DMS79 treated with DMSO at 0.1 percent for 48 hours (cell line): Measurements from ENCODE around the gene CHMP4A.

Source experiments
- DNase-seq: peaks from one replicate; lab custom pipeline; 2025; lab: John Stamatoyannopoulos, UW

CHMP4A gene

DNA sequence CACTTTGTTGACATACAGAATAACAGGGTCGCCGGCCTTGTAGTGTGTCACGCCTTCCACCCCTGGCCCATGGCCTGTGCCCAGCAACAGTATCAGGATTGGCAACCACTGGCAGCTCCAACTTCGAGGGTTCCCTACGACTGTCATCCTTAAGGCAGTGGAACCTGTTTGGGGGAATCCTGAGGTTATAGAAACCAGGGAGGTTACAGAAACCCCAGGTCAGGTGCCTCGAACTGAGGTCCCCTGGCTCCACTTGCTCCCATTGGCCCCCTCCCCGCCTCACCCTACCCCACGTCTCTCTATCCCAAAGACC, 18.5 kb downstream of the CHMP4A start:
- DNase-seq: no peak

DNA sequence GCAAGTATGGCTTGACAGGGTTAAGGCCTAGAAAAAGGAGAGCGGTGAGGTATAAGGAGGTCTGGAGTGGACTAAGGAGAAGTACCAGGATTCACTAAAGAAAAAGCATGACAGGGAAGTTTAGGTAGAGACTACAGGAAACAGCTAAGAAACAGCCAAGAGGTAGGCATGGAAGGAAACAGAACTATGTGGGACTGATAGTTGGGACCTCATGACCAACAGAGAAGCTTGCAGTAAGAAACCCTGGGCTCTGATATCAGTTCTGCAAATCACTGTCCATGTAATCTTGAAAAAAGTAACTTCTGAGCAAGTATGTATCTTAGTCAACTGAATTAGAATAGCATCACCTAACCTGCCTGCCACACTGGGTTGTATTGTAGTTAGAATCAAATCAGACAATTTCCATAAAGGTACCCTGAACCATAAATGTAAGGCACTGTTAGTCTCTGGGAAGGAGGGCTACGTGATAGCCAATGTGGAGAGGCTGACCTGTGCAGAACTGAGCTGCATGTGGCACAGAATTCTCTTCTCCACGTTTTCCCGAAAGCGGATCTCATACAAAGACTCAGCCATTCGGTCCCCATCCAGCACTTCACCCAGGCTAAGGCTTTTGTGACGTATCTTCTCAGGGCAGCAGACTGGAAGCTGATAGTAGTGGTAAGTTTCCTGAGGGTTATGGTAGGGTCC, 19.0 kb downstream of the CHMP4A start:
- no peak for DNase-seq

DNA sequence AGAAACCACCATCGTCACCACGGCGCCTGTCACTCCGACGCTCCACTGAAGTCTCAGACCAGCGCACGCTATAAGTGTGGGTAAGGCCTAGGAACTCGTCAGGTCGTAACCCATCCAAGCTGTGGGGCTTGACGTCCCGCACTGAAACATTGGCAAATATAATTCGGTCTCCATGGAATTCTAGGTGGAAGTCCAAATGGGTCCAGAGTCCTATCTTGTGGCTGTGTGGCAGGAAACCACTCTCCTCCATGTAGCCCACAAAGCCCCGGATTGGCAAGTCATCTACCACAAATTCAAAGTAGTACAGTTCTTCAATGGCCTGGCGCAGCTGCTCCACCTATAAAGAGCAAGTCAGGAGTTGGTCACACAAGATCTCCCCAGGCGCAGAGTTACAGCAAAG, 20.4 kb downstream of the CHMP4A start:
- DNase-seq: no peak

DNA sequence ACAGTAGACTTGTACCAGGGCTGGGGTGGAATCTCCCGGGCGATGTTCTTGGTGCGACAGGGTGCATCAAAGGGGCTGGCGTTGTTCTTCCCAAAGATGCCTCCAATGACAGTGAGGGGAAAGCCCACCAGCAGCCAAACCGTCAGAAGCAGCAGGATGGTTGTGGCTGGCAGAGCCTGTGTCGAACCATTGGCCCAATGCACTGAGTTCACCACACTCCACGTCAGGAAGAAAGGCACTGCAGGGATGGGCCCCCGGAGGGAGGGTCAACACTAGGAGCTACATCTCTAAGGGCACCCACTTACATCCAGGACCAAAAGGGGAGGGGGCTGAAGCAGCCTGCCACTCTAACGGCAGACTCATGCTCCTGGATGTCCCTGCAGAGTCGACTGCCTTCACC, 22.9 kb downstream of the CHMP4A start:
- DNase-seq: no peak

DNA sequence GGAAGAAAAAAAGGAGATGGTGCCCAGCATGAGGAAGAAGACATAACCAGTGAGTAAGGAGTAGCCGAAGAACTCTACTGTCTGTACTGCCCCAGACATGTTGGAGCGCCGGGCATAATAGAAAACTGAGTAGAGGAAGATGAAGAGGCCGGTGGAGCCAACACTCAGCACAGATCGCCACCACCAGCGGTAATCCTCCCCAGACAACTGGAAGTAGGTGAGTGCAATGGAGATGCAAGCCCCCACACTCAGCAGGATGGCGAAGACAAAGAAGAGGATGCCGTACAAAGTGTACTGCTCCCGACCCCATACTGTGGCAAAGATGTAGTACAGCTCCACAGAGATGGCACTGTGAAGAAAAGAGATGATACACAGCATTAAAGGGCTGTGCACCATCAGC, 23.8 kb downstream of the CHMP4A start:
- DNase-seq: no peak

DNA sequence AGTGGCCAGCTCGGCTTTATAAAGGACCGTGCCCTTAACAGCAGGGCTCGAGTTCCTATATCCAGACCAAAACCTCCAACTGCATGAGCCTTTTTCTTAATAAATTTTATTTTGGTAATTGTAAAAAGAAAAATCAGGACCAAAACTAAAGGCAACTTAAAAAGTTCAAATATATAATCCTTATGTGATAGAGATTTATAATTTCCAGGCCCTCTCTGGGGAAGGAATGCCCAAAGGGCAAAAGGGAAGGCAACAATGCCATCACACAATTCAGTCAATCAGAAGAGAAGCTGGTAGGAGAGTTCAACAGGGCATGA, 24.3 kb downstream of the CHMP4A start:
- DNase-seq: no peak

DNA sequence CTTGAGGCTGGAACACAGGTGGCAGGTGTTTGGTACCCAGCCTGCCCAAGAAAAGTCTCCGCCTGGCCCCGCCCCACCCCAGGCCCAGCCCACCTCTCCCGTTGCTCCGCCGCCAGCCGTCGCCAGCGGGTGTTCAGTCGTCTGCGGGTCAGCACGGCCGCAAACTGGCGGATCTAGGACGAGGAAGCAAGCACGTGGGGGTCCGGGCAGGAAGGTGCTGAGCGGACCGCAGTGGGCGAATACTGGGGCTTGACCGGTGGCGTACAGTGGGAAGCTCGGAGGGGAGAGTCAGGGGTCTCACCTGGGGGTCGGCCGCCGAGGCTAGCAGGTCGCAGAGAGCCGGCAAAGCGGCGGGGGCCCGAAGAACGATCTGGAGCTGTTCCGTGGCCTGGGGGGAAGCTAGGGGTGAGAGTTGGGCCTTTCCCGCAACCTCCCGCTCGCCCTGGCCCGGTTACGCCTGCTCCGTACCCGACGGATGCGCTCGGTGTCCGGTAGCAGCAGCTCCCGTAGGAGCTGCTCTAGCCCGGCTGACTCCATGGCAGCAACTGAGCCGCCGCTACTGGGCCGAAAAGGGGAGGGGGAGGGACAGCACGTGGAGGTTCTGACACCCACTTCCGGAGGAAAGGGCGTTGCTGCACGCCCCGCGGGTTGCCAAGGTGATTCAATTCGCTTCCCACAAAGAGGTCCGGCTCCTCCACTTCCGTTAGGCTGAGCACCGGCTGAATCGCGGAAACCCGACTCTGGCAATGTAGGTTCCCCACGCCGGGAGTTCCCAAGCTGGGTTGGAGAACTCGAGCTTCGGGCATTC, 24.8 kb downstream of the CHMP4A start, which contains the start of gene IPO4:
IPO4 (minus strand) TSS at position 566 of the 808 bp plus-strand sequence; CDS start at position 537, 29 bp downstream.
- DNase-seq: peak; percentile 97

DNA sequence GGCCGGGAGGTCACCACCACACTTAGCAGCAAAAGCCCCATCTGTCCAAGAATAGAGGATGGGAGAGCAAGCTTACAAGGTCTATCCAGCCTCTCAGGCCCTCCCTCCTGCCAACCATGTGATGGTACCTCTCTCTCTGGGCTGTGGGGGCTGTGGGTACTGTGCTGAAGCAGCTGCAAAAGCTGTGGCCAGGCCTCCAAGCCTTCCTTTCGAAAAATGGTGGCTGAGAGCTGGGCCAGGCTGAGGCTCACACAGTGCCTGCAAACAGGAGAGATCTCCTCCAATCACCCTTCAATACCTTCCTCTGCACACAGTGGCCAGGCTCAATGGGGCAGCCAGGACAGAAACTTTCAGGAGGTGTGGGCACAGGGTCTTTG, 25.8 kb downstream of the CHMP4A start:
- DNase-seq: no peak

DNA sequence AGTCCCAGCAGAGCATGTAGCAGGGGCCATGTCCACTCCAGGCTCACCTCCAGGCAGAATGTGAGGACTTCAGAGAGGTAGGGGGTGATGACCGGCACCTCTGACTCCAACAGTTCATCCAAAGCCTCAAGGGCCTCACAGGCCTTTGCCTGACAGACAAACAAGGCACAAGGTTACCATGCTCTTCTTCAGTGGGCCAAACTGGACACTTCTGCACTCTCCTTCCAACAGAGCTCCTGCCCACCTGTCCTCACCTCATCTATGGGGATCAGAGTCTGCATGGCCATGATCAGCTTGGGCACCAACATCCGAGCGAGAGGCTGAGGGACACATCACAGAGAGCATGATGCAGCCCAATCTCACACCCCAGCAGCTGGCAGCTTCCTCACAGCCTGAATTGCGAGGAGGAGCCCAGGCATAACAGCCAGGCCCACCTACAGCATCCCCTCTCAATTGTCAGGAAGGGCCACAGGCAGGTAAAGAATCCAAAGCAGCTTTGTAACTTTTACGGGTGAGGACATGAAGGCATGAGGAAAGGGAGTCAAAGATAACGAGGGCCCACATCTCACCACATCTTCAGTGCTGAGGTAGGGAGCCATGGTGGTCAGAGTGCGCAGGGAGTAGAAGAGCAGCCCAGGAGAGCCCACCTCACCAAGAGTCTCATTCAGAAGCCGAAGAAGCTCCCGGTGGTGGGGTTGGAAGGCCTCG, 26.3 kb downstream of the CHMP4A start:
- DNase-seq: no peak

DNA sequence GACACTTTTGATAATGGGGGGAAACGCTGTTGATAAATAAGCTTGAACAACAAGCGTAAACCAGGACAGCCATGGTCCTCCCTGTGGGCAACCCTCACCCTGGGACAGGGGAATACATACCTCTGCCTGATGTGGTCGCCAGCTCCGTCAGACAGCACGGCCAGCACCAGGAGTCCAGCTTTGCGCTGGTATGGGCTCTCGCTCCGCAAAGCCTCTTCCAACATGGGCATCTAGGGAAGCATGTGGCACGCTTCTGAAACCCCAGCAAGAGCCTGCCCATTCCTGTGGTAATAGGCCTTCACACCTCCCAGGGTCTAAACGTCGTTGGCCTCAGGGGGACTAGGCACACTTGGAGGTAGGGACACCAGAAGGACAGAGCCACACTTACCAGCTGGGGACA, 27.5 kb downstream of the CHMP4A start:
- no peak for DNase-seq

DNA sequence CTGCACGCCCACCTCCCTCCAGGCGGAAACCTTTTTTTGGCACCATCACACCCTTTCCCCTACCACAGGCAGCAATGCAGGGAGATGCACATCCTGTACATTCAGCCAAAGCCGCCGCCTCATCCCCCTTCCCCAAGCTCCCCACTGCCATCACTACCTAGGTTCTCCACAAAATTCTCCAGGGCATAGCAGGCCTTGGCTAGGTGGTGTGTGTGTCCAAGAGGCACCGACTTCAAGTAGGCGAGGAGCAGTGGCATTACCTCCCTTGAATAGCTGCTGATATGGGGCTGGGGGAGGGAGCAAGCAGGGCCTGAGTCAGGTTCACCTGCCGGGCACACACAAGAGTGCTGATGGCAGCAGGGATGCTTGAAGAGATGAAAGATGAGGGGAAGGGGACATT, 28.3 kb downstream of the CHMP4A start:
- no peak for DNase-seq

DNA sequence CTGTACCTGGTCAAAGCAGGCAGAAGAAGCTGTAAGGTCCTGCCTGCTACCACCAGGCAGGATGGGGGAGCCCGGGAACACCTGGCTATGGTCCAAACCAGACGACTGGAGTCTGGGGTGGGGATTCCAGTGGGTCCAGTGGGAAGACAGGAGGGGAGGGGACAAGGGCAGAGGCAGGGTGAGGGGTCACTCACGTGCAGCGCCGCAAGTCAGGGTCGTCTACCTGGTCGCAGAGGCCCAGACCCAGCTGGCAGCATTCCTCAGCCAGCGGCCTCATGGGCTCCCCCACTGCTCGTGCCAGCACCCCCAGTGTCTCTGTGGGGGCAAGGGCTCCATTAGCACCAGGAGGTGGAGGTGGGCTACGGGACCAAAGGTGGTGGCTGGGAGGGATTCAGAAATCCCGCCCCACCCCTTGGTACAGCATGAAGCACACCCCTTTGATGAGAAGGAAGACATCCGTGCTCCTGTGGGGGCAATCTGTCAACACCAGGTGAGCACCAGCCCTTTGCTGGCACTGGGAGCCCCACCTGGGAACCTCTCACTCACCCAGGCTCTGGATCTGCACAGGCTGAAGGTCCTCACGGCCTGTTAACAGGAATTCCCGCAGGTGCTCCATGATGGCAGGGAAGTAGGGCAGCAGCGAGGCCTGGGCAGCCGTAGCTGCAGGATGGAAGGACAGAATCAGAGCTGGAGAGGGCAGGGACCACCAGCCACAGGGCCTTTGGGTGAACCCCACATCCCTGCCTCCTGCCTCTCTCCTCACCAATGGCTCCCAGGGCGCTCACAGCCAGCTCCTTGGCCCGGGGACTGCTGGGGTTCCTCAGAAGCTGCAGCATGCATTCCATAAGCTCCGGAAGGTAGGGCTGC, 29.0 kb downstream of the CHMP4A start:
- no peak for DNase-seq

DNA sequence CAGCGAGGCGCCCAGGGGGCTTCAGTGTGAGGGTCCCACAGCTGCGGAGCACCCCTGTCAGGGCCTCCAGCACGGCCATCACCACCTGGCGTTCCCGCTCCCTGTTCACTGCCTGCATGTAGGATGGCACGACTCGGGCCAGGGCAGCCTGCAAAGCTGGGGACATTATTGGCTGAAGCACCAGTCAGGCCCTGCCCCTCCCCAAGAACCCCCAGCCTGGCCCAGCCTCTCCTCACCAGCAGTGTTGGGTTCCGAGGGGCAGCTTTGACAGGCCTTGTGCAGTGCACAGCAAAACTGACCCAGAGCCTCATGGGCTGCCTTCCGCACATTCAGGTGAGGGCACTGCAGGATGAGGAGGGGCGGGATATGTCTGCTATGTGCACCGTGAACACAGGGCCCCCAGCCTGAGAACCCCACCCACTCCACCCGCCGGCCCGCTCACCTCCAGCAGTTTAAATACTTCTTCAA, 30.2 kb downstream of the CHMP4A start:
- no peak for DNase-seq

DNA sequence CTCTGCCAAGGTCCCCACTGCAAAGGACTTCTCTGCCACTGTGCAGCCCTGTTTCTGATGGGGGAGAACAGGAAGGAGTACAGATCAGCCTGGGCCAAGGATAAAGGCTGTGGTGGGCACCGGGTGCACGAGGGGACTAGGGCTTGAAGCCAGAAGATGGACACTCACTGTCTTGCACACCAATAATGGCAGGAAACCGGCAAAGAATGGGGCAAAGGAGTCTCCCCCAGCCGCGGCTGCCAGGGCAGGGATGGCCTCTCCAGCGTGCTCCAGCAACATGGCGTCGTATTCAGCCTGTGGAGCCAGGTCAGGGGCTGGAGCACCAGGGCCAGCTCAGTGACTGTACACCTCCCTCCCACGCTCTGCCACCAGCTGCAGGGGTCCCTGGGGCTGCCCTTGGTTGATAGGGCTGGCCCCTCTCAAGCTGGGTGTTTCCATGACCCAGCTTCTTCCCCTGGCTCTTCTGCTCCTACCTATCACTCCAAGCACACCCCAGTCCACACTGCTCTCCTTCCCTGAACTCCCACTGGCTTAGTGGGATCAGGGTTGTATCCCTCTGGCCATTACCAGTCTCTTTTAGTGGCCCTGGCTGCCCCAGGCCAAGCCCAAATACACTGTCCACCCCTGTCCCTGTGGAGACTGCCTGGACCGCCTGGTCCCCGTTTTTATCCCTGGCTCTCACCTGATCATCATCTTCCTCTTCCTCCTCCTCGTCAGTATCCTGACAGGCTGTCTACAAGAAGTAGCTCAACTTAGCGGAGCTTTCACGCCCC, 31.0 kb downstream of the CHMP4A start:
- no peak for DNase-seq

DNA sequence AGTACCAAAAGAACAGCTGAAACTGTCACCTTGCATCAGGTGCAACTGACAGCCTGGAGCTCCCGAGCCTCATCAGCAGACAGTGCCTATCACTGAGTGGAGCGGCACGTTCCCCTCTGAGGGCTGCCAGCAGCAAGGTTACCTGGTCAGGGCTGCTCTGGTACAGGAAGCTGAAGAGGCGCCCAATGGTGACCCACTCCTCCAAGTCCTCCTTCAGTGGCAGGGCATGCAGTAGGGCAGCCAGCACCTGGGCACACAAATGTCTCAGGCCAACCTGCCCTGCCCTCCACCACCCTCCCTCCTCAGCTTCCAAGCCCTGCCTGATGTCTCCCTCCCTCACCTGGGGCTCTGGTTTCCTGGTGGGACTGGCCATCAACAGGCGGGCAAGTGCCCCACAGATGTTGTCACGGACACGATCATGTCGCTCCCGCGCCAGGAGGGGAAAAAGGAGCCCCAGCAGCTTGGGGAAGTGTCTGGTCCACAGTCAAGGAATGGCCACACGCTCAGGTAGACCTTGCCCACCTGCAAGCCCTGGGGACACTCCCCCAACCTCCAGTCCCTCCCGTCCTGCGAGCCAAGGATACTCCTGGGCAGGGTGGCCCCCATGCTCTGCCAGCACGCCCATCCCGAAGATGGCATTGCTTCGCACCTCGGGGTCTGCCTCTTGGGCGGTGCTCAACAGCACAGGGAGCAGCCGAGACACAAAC, 31.8 kb downstream of the CHMP4A start:
- no peak for DNase-seq

DNA sequence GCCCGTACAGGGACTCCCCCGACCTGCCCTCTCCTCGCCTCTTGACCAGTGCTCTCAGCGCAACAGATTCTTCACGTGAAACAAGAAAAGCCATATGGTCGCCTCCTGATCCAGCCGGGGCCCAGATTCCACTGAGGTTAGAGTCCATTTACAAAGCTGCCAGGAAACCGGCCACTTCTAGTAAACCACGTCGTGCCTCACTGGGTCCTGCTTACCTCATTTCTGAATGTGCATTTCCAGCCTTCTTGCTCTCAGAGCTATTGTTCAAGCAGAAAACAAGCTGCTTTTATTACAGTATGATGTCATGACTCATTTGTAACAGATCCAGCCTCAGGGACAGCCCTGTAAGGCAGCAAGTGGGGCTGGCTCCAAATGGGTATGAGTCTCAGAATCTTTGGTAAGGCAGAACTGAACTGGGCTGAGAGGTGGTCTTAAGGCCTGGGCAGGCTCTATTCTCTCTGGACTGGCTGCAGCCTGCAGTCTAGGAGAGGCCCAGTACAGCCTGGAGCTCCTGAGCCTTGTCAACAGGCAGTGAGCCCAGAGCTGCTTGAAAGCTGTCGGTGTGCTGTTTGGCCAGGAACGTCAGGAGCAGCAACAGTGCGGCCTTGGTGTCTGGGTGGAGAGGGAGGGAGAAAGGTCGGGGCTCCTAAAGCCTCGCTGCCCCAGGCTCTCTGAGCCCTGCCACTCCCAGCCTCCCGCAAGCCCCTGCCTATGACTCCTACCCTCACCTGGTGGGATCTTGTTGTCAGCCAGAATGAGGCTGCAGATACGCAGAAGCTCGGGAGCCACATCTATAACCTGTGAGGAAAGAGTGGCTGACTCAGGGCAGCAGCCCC, 33.1 kb downstream of the CHMP4A start:
- no peak for DNase-seq

DNA sequence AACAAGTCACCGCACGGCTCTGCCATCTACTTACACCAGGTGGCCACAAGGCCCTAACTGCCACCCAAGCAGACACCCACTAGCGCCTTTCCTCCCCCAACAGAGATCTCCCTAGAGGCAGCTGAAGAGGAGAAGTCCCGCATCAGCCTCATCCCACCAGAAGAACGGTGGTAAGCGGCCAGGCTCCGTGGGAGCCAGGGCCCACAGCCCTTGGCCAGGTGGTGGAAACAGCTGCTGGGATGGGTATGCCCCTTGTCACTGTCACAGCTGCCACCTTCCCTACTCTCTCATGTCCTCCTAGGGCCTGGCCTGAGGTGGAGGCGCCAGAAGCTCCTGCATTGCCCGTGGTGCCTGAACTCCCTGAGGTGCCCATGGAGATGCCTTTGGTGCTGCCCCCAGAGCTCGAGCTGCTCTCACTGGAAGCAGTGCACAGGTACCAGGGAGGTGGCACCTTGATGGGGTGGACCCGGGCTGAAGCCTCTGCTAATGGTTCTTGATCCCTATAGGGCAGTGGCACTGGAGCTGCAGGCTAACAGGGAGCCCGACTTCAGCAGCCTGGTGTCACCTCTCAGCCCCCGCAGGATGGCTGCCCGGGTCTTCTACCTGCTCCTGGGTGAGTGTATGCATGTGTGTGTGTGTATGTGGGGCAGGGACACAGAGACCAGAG, 33.9 kb downstream of the CHMP4A start:
- no peak for DNase-seq

DNA sequence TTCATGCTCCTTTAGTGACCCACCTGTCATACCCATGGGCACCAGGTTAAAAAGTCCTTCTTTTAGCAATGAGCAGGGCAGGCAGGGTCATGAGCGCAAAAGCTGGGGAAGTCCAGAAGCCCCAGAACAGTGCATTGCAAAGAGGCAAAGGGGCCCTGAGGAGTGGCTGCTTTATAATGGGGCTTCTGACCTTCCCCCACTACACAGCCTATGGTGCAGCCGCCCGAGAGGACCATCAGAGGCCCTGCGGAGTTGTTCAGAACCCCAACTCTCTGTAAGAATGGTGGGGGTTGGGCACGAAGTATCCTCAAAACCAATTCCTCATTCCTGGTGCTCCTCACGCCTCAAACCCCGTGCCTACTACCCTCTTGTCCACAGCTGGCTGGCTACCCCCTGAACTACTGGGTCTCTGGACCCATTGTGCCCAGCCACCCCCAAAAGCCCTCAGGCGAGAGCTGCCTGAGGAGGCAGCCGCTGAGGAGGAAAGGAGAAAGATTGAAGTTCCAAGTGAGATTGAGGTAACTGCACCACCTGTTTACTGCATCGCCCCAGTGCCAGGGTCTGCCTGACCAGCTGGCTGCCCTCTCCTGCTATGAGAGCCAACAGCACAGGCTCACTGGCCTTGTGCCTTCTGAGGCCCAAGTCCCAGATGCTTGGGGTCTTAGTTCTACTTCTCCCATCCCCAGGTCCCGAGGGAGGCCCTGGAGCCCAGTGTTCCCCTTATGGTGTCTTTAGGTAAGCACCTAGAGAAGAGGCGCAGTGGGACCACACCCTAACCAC, 34.7 kb downstream of the CHMP4A start:
- no peak for DNase-seq

DNA sequence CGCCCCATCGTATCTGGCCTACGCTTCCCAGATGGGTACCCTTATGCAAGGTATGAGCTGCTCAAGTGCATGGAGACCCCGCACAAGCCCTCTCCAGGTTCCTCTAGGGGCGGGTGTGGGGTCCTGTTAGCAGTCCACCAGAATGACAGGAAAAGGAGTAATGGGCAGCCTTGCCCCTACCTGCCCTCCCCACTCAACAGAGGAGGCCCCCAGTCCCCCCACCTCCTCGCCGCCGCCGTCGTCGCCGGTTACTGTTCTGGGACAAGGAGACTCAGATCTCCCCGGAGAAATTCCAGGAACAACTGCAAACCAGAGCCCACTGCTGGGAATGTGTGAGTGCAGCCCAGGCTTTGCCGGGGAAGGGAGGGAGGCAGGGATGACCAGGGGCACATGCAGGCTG, 35.4 kb downstream of the CHMP4A start:
- DNase-seq: no peak
